HG03139 (cell line): ENCODE data around the gene OR6C2.
"Not testable (repeated sequence)": the region's sequence is repeated elsewhere in the genome, so short reads cannot be mapped to it uniquely, and the experiment has no call there.

ENCODE experiments used
- ATAC-seq: cut with Tn5 transposase; IDR thresholded peaks from one replicate; pipeline ENCODE4 v1.9.1; 2021; ENCODE audit not compliant: unreplicated experiment

The OR6C2 gene

GRCh38 chr12:55443776-55444175, at the start of gene OR6C2:
Gene OR6C2 (plus strand): TSS chr12:55444076. CDS start chr12:55452214, 8,138 bp downstream.
- ATAC-seq: no peak

GRCh38 chr12:55396326-55396725, 47.5 kb upstream of the OR6C2 start:
- ATAC-seq: no peak

DNA sequence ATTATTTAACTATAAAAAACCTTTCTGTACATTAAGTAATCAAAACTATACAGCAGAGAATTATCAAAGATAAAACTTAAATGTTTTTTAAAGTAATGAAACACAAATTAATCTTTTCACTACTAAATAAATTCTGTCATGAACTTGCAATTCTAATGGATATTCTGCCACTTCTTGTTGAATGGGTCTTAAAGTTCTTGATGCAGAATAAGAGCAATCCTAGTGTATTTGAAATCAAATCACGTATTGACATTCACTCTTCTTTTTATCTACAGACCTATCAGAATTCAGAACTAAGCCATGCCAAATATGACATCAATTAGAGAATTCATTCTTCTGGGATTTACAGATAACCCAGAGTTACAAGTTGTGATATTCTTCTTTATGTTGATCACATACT, 43.6 kb upstream of the OR6C2 start, which contains the start of gene OR6C65:
TSS of gene OR6C65 (plus strand) at position 301 of the 400 bp plus-strand sequence. CDS start at position 301, 0 bp downstream.
- no peak for ATAC-seq

GRCh38 chr12:55407866-55408265, 36.0 kb upstream of the OR6C2 start:
- no peak for ATAC-seq

GRCh38 chr12:55409133-55409532, 34.7 kb upstream of the OR6C2 start:
- not testable (repeated sequence) for ATAC-seq

GRCh38 chr12:55412138-55412537, 31.7 kb upstream of the OR6C2 start:
- not testable (repeated sequence) for ATAC-seq

DNA sequence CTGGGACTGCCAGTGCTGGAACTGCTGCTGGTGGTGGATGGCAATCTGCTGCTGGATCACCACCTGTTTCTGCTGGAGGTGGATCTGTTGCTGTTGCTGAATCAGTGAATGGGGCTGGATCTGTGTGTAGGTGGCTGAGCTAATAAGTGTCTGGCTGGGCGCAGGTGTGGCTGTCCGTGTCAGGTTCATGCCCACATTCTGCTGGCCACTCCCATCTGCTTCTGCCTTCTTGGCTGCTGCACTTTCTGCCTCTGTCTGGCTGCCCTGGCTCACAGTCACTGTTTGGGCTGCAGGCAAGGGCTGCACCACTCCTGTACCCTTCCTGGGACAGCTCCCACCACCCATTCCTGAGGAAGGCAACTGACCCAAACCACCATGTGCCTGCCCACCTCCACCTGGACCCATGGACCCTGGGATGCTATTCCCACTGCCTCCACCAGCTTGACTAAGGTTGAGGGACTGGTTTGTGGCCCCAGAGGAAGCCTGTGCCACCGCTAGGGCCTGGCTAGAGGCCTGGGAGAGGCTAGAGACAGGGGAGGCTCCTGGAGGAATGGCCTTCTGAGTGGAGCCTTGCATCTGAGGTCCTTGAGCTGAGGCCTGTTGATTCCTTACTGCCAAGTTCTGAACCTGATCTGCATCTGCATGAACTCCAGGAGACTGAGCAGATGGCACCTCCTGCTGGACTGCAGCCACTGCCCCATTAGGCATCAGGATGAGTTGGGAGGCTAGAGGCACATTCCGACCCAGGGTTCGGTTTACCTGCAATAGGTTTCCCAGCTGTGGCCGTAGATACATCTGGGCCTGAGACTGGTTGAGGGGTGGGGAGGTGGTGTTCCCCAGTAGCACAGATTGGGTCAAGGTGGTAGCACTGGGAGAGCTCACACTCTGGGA, 30.1 kb upstream of the OR6C2 start:
- not testable (repeated sequence) for ATAC-seq

- ATAC-seq: not testable (repeated sequence)
Observed at GRCh38 chr12:55414396-55414823, 29.5 kb upstream of the OR6C2 start.

GRCh38 chr12:55414889-55415288, 29.0 kb upstream of the OR6C2 start:
- ATAC-seq: not testable (repeated sequence)

DNA sequence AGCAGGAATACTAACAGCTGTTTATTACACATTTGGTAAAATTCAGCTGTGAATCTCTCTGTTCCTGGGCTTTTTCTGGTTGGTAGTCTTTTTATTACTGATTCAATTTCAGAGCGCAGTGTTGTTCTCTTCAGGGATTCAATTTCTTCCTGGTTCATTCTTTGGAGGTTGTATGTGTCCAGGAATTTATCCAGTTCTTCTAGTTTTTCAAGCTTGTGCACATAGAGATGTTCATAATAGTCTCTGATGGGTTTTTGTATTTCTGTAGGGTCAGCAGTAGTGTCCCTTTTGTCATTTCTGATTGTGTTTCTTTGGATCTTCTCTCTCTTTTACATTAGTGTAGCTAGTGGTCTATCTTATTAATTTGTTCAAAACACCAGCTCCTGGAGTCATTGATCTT, 26.9 kb upstream of the OR6C2 start:
- ATAC-seq: no peak

GRCh38 chr12:55420307-55420962, 23.4 kb upstream of the OR6C2 start:
- ATAC-seq: no peak

DNA sequence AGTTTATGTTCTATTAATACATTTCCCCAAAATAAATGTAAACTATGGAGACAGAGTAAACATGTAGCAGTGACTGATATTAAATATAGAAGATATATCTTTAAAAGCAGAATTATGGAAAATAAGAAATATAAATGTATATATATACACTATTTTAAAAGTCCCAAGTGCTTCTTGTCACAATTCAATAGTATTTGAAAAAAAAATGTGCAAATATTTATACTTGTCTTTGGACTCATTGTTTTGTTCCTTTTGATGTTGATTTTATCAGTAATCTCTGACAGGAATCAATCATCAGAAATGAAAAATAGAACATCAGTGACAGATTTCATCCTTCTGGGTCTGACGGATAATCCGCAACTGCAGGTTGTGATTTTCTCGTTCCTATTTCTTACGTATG, 17.9 kb upstream of the OR6C2 start, which contains the start of gene OR6C76:
TSS of gene OR6C76 (plus strand) at position 301 of the 400 bp plus-strand sequence. CDS start at position 301, 0 bp downstream.
- ATAC-seq: no peak

DNA sequence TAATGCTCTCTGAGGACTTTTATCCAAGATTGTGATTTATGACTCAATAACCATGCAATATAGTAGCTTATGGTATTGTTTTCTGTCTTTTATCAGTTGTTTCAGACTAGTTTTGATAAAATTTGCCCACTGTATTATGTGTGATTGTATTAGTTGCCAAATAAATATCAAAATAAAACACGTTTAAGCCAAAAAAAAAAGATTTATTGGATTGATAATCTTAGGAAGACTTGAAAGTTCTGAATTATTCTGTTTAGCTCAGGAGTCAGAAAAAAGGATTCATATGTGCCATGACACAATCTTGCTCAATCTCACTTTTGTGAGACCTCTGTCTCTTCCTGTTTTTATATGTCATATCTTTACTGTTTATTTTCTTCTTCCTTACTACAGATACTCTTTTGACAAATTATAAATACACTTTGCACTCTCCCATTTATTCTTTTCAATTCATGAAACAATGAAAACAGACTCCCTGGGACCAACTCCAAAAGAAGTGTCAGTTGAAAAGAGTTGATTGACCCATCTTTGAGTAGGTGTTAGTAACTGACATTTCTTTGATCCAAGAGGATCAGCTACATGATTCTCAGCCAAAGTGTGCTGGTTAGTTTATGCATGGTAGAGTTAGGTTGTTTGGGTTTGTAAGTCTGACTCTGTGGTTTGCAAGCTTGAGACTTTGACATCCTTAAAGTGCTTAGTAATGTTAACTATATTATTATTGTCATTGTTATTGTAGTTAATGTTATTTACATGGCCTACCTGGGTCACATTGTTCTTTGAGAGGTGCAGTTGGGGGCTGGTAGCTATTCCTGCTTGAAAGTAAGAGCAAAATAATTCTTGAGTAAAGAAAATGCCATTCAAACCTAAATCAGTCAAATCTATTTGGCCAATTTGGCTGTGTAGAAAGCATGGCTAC, 15.3 kb upstream of the OR6C2 start:
- ATAC-seq: no peak

GRCh38 chr12:55441233-55441632, 2.6 kb upstream of the OR6C2 start:
- ATAC-seq: not testable (repeated sequence)

DNA sequence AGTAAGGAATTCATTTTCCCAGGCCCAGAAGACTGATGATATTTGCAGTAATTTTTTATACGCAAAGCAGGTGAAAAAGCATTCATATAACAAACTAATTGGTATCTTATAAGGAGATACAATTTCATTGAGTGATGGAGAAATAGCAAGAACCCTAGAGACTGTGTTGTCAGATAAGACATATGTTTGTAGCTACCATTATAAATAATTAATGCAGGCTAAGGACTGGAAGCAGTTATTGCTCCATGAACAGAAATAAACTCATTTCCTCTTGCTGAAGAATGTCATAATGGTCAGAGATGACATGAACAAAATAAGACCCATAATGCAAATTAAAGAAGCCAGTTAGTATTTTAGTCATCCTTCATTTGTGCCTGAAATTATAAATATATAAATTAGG, 1.5 kb downstream of the OR6C2 start:
- ATAC-seq: no peak

- no peak for ATAC-seq
Observed at GRCh38 chr12:55446326-55446725, 2.5 kb downstream of the OR6C2 start.

DNA sequence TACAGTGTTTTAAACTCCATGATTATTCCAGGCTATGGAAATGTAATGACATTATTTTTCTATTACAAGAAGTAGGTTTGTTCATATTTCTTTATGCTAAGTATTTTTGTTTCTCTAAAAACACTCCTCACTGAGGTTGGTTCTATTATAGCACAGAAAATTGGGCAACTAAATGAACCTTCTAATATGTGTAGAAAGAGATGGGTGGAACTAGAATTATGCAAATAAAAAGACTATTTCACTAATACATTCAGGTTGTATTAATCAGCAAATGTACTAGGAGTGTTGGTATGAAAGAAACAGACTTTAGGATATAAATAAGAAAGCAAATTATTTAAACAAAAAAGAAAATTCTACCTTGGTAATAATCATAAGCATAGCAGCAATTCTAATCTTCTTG, 4.9 kb downstream of the OR6C2 start:
- no peak for ATAC-seq

DNA sequence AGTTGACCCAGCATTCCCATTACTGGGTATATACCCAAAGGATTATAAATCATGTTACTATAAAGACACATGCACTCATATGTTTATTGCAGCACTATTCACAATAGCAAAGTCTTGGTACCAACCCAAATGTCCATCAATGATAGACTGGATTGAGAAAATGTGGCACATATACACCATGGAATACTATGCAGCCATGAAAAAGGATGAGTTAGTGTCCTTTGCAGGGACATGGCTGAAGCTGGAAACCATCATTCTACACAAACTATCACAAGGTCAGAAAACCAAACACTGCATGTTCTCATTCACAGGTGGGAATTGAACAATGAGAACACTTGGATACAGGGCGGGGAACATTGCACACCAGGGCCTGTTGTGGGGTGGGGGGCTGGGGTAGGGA, 21.1 kb downstream of the OR6C2 start:
- ATAC-seq: not testable (repeated sequence)

- ATAC-seq: no peak
Observed at GRCh38 chr12:55467836-55468235, 24.0 kb downstream of the OR6C2 start.

- ATAC-seq: no peak
Observed at GRCh38 chr12:55469291-55469690, 25.4 kb downstream of the OR6C2 start.
